MM.1S (cell line): Measurements from ENCODE around the gene RPS27A.
"Not testable (repeated sequence)": the region's sequence is repeated elsewhere in the genome, so short reads cannot be mapped to it uniquely, and the experiment has no call there.

ENCODE experiments used
- DNase-seq: peaks from one replicate; pipeline ENCODE4 v3.0.0-alpha.2; 2015
- H2AFZ ChIP-seq: fragments of 300-600 bp; sonication (generic); 2 replicates; pipeline ENCODE4 v1.6.0; 2016; ENCODE audit warnings: antibody characterized with exemption, low read length
- H3F3A ChIP-seq: fragments of 300-600 bp; sonication (generic); 2 replicates; pipeline ENCODE4 v1.6.1; 2016; ENCODE audit warnings: mild to moderate bottlenecking, antibody characterized with exemption, low read length, moderate library complexity, mixed read lengths; ENCODE audit not compliant: insufficient read depth
- H3K27ac ChIP-seq: fragments of 300-600 bp; sonication (generic); 2 replicates; pipeline ENCODE4 v1.5.1; 2016; ENCODE audit warnings: mild to moderate bottlenecking, low read length
- H3K27me3 ChIP-seq: fragments of 300-600 bp; sonication (generic); replicated peaks from 2 replicates; pipeline ENCODE4 v1.6.0; 2016; ENCODE audit warnings: low read length; ENCODE audit not compliant: insufficient read depth
- H3K36me3 ChIP-seq: fragments of 300-600 bp; sonication (generic); replicated peaks from 2 replicates; pipeline ENCODE4 v1.6.1; 2016; ENCODE audit warnings: mild to moderate bottlenecking, low read length, mixed read lengths; ENCODE audit not compliant: insufficient read depth
- H3K4me1 ChIP-seq: fragments of 300-600 bp; sonication (generic); 2 replicates; pipeline ENCODE4 v1.6.1; 2016; ENCODE audit warnings: low read length, mixed read lengths
- H3K4me2 ChIP-seq: fragments of 300-600 bp; sonication (generic); 2 replicates; pipeline ENCODE4 v1.6.0; 2016; ENCODE audit warnings: low read depth, low read length
- H3K4me3 ChIP-seq: fragments of 300-600 bp; sonication (generic); 2 replicates; pipeline ENCODE4 v1.5.1; 2016; ENCODE audit warnings: low read length, mixed read lengths
- H3K79me2 ChIP-seq: fragments of 300-600 bp; sonication (generic); 2 replicates; pipeline ENCODE4 v1.6.1; 2016; ENCODE audit warnings: mixed run types, low read length, mixed read lengths
- H3K9ac ChIP-seq: fragments of 300-600 bp; sonication (generic); 2 replicates; pipeline ENCODE4 v1.6.1; 2016; ENCODE audit warnings: low read length, mixed read lengths
- H3K9me2 ChIP-seq: fragments of 300-600 bp; sonication (generic); replicated peaks from 2 replicates; pipeline ENCODE4 v1.6.1; 2016; ENCODE audit warnings: mild to moderate bottlenecking, low read length, mixed read lengths; ENCODE audit not compliant: insufficient read depth
- H3K9me3 ChIP-seq: fragments of 300-600 bp; sonication (generic); replicated peaks from 2 replicates; pipeline ENCODE4 v1.6.1; 2016; ENCODE audit warnings: mild to moderate bottlenecking, low read length, mixed read lengths; ENCODE audit not compliant: insufficient read depth
- H4K20me1 ChIP-seq: fragments of 300-600 bp; sonication (generic); 2 replicates; pipeline ENCODE4 v1.6.1; 2016; ENCODE audit warnings: mild to moderate bottlenecking, low read length, moderate library complexity, mixed read lengths; ENCODE audit not compliant: insufficient read depth
- EZH2 ChIP-seq: fragments of 300-600 bp; sonication (generic); optimal IDR thresholded peaks from 2 replicates; pipeline ENCODE3; 2017; ENCODE audit warnings: low read depth, mild to moderate bottlenecking, antibody characterized with exemption, low read length, mixed read lengths
- EZH2phosphoT487 ChIP-seq: fragments of 300-600 bp; sonication (generic); IDR thresholded peaks from 2 replicates; pipeline ENCODE4 v1.6.1; 2018; ENCODE audit warnings: antibody characterized with exemption, low read length
- TF ChIP-seq, protein P1 (sequence below): fragments of 300-600 bp; sonication (generic); IDR thresholded peaks from 2 replicates; pipeline ENCODE4 v1.5.1; 2016; ENCODE audit warnings: antibody characterized with exemption, low read length, mixed read lengths

RPS27A gene

DNA sequence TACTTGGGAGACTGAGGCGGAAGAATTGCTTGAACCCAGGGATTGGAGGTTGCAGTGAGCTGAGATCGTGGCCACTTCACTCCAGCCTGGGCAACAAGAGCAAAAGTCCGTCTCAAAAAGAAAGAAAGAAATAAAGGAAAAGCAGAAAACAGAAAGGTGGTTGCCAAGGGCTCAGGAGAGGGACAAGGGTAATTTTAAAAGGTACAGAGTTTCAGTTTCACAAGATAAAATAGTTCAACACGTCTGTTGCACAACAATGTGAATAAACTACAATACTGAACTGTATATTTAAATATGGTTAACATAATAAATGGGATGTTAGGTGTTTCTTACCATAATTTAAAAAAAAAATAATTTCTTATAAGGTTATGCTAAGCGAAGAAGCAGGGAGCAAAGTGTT lies 12.9 kb downstream of the RPS27A start:
- H3K4me3 ChIP-seq = peak overlapping the region; percentile 7; the same call in 1 of the 2 replicates
- H3F3A ChIP-seq = peaks cover 6% of the 10 kb centered on the region
- H3K4me2 ChIP-seq = peak overlapping the region; percentile 53
- peak; percentile 58 for DNase-seq
- no peaks in the 10 kb centered on the region for H3K9me3 ChIP-seq
- no peak overlapping the region for H2AFZ ChIP-seq
- H3K9ac ChIP-seq = peak overlapping the region; percentile 34; the same call in 1 of the 2 replicates
- TF ChIP-seq, protein P1, sequence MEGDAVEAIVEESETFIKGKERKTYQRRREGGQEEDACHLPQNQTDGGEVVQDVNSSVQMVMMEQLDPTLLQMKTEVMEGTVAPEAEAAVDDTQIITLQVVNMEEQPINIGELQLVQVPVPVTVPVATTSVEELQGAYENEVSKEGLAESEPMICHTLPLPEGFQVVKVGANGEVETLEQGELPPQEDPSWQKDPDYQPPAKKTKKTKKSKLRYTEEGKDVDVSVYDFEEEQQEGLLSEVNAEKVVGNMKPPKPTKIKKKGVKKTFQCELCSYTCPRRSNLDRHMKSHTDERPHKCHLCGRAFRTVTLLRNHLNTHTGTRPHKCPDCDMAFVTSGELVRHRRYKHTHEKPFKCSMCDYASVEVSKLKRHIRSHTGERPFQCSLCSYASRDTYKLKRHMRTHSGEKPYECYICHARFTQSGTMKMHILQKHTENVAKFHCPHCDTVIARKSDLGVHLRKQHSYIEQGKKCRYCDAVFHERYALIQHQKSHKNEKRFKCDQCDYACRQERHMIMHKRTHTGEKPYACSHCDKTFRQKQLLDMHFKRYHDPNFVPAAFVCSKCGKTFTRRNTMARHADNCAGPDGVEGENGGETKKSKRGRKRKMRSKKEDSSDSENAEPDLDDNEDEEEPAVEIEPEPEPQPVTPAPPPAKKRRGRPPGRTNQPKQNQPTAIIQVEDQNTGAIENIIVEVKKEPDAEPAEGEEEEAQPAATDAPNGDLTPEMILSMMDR = no peak
- no peak for TF ChIP-seq EZH2phosphoT487
- TF ChIP-seq EZH2 = no peak
- no peaks in the 10 kb centered on the region for H3K36me3 ChIP-seq
- H4K20me1 ChIP-seq = no peaks in the 10 kb centered on the region
- H3K27ac ChIP-seq = peak overlapping the region; percentile 69; the same call in 1 of the 2 replicates
- H3K9me2 ChIP-seq = no peaks in the 10 kb centered on the region
- no peaks in the 10 kb centered on the region for H3K27me3 ChIP-seq
- no peaks in the 10 kb centered on the region for H3K79me2 ChIP-seq
- peaks cover 22% of the 10 kb centered on the region; the same call in 1 of the 2 replicates for H3K4me1 ChIP-seq

DNA sequence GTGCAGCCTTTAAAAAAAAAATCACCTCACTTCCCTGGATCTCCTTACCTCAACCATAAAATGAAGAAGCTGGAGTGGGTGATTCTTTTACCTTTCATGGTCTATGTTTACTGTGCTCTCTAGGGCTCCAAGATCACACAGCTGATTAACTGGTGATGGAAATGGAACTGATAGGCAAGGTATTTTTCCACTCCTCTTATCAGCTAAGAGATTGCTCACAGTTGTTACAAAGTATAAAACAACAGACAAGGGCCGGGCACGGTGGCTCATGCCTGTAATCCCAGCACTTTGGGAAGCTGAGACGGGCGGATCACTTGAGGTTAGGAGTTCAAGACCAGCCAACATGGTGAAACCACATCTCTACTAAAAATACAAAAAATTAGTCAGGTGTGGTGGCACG lies 14.5 kb downstream of the RPS27A start:
- Histone ChIP-seq H3K9ac (no peak overlapping the region), H2AFZ (no peak overlapping the region), H3K36me3 (no peaks in the 10 kb centered on the region; the same call in none of the 2 replicates), H3K27ac (no peak overlapping the region), H3K79me2 (no peaks in the 10 kb centered on the region), H4K20me1 (no peaks in the 10 kb centered on the region), H3K4me2 (no peak overlapping the region), H3F3A (peaks cover 6% of the 10 kb centered on the region), H3K4me3 (no peak overlapping the region), H3K9me2 (no peaks in the 10 kb centered on the region), H3K4me1 (peaks cover 22% of the 10 kb centered on the region; the same call in 1 of the 2 replicates), H3K9me3 (no peaks in the 10 kb centered on the region), H3K27me3 (no peaks in the 10 kb centered on the region)
- TF ChIP-seq EZH2phosphoT487 (no peak), EZH2 (no peak)
- TF ChIP-seq, protein P1 = no peak
- DNase-seq = no peak

DNA sequence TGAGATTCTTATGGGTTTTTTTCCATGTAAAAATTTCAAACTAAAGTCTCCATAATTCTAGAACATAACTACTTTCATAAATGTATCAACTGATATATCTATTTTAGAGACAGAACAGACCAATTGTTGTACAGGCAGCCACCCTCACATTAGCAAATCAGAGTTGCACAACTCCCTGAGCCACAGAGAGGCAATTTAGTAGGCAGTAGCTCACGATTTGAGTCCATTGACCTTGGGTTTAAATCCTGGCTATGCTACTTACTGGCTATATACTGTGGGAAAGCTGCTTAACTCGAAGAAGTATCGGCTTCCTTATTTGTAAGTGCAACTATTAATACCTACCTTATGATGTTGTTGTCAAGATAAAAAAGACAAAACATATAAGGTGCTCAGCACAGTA lies 20.3 kb downstream of the RPS27A start:
- no peaks in the 10 kb centered on the region for H3K4me1 ChIP-seq
- no peaks in the 10 kb centered on the region for H3K79me2 ChIP-seq
- no peak overlapping the region for H3K4me2 ChIP-seq
- H3K4me3 ChIP-seq = no peak overlapping the region
- no peaks in the 10 kb centered on the region for H3K27me3 ChIP-seq
- H3F3A ChIP-seq = no peaks in the 10 kb centered on the region
- DNase-seq = no peak
- no peak overlapping the region for H2AFZ ChIP-seq
- no peak overlapping the region for H3K27ac ChIP-seq
- H3K9me3 ChIP-seq = no peaks in the 10 kb centered on the region
- peaks cover 10% of the 10 kb centered on the region for H3K36me3 ChIP-seq
- no peaks in the 10 kb centered on the region for H3K9me2 ChIP-seq
- H3K9ac ChIP-seq = no peak overlapping the region
- TF ChIP-seq, protein P1 = no peak
- no peak for TF ChIP-seq EZH2
- no peak for TF ChIP-seq EZH2phosphoT487
- H4K20me1 ChIP-seq = no peaks in the 10 kb centered on the region

DNA sequence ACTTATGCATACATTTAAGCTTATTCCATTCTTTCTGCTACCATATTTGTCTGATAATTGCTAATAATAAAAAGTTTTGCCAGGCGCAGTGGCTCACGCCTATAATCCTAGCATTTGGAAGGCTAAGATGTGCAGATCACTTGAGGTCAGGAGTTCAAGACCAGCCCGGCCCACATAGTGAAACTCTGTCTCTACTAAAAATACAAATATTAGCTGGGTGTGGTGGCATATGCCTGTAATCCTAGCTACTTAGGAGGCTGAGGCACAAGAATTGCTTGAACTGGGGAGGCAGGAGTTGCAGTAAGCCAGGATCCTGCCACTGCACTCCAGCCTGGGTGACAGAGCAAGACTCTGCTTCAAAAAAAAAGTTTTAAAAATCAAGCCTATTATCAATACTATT lies 27.1 kb downstream of the RPS27A start:
- H2AFZ ChIP-seq, DNase-seq, H3K9me3 ChIP-seq, H3K9ac ChIP-seq, H3K9me2 ChIP-seq, H3K36me3 ChIP-seq, H4K20me1 ChIP-seq, H3K4me2 ChIP-seq, H3K27me3 ChIP-seq, H3F3A ChIP-seq, H3K4me3 ChIP-seq, H3K79me2 ChIP-seq, H3K4me1 ChIP-seq, H3K27ac ChIP-seq: not testable (repeated sequence)
